KMS-11 (cell line): Measurements from ENCODE around the gene MCC.

Source experiments
- H2AFZ ChIP-seq: fragments of 200-600 bp; sonication (generic); 2 replicates; pipeline ENCODE4 v1.6.1; 2016; ENCODE audit warnings: antibody characterized with exemption, mixed run types, low read depth
- H3K27ac ChIP-seq: fragments of 200-600 bp; sonication (generic); 2 replicates; pipeline ENCODE4 v1.6.1; 2016; ENCODE audit warnings: mild to moderate bottlenecking, mixed run types
- H3K27me3 ChIP-seq: fragments of 200-600 bp; sonication (generic); 2 replicates; pipeline ENCODE4 v1.6.1; 2017; ENCODE audit warnings: mild to moderate bottlenecking, low read depth, mixed run types, moderate library complexity; ENCODE audit not compliant: insufficient read depth
- H3K36me3 ChIP-seq: fragments of 200-600 bp; sonication (generic); 2 replicates; pipeline ENCODE4 v1.6.1; 2017; ENCODE audit warnings: mild to moderate bottlenecking, mixed run types; ENCODE audit not compliant: insufficient read depth
- H3K4me1 ChIP-seq: fragments of 200-600 bp; sonication (generic); 2 replicates; pipeline ENCODE4 v1.6.1; 2016; ENCODE audit warnings: mild to moderate bottlenecking, low read depth, mixed run types; ENCODE audit not compliant: poor library complexity, severe bottlenecking
- H3K4me2 ChIP-seq: fragments of 200-600 bp; sonication (generic); 2 replicates; pipeline ENCODE4 v1.7.0; 2016; ENCODE audit warnings: mild to moderate bottlenecking, mixed run types
- H3K4me3 ChIP-seq: fragments of 200-600 bp; sonication (generic); IDR thresholded peaks from 2 replicates; pipeline ENCODE4 v1.6.1; 2017; ENCODE audit warnings: low read depth, low read length, mixed read lengths; ENCODE audit not compliant: insufficient read depth
- H3K79me2 ChIP-seq: fragments of 200-600 bp; sonication (generic); 2 replicates; pipeline ENCODE4 v1.6.1; 2016; ENCODE audit warnings: low read depth, mixed run types; ENCODE audit not compliant: insufficient read depth
- H3K9ac ChIP-seq: fragments of 200-600 bp; sonication (generic); 2 replicates; pipeline ENCODE4 v1.6.1; 2016; ENCODE audit warnings: mild to moderate bottlenecking, mixed run types
- H4K20me1 ChIP-seq: fragments of 200-600 bp; sonication (generic); 2 replicates; pipeline ENCODE4 v1.6.1; 2016; ENCODE audit warnings: mild to moderate bottlenecking, mixed run types; ENCODE audit not compliant: insufficient read depth
- CTCF ChIP-seq: fragments of 200-600 bp; sonication (generic); conservative IDR thresholded peaks from 2 replicates; pipeline ENCODE4 v1.6.1; 2017; ENCODE audit warnings: low read depth, mild to moderate bottlenecking, antibody characterized with exemption, low read length, moderate library complexity, mixed read lengths

The MCC gene

GRCh38 chr5:113273948-113274347 lies 214.3 kb downstream of the MCC start:
- Histone ChIP-seq H3K4me2 (no peak overlapping the region), H3K27me3 (no peaks in the 10 kb centered on the region), H3K27ac (no peak overlapping the region), H2AFZ (no peak overlapping the region), H3K9ac (no peak overlapping the region), H3K4me3 (no peak overlapping the region), H3K36me3 (no peaks in the 10 kb centered on the region), H3K4me1 (no peaks in the 10 kb centered on the region), H3K79me2 (no peaks in the 10 kb centered on the region), H4K20me1 (no peaks in the 10 kb centered on the region)
- no peak for TF ChIP-seq CTCF

GRCh38 chr5:113271745-113272454 lies 216.4 kb downstream of the MCC start:
- Histone ChIP-seq H3K4me2 (no peak overlapping the region), H3K27ac (no peak overlapping the region), H2AFZ (no peak overlapping the region), H3K79me2 (no peaks in the 10 kb centered on the region), H3K9ac (no peak overlapping the region), H4K20me1 (no peaks in the 10 kb centered on the region), H3K27me3 (no peaks in the 10 kb centered on the region), H3K4me1 (no peaks in the 10 kb centered on the region), H3K36me3 (no peaks in the 10 kb centered on the region), H3K4me3 (no peak overlapping the region)
- no peak for TF ChIP-seq CTCF

- H3K4me2 ChIP-seq, result no peak overlapping the region
- no peak overlapping the region for H2AFZ ChIP-seq
- TF ChIP-seq CTCF, result no peak
- no peaks in the 10 kb centered on the region for H4K20me1 ChIP-seq
- H3K9ac ChIP-seq, result no peak overlapping the region
- H3K4me1 ChIP-seq, result no peaks in the 10 kb centered on the region
- H3K27ac ChIP-seq, result no peak overlapping the region
- H3K79me2 ChIP-seq, result no peaks in the 10 kb centered on the region
- H3K36me3 ChIP-seq, result no peaks in the 10 kb centered on the region
- no peaks in the 10 kb centered on the region for H3K27me3 ChIP-seq
- no peak overlapping the region for H3K4me3 ChIP-seq
Measured at GRCh38 chr5:113271015-113271414, 217.2 kb downstream of the MCC start.

GRCh38 chr5:113270086-113270485 lies 218.2 kb downstream of the MCC start:
- Histone ChIP-seq H3K79me2 (no peaks in the 10 kb centered on the region), H3K9ac (no peak overlapping the region), H3K4me3 (no peak overlapping the region), H3K4me2 (no peak overlapping the region), H3K4me1 (no peaks in the 10 kb centered on the region), H3K27ac (no peak overlapping the region), H2AFZ (no peak overlapping the region), H3K36me3 (no peaks in the 10 kb centered on the region), H3K27me3 (no peaks in the 10 kb centered on the region), H4K20me1 (no peaks in the 10 kb centered on the region)
- no peak for TF ChIP-seq CTCF
